ENCODE results near the gene DSCAML1. TPM values are rescaled to one million over a fixed set of nuclear protein-coding genes. Genes with fewer than 3 reads are reported as not detected.

Gene DSCAML1
- total RNA-seq, 1 donor from 2014 or later = 2.5 TPM

DNA sequence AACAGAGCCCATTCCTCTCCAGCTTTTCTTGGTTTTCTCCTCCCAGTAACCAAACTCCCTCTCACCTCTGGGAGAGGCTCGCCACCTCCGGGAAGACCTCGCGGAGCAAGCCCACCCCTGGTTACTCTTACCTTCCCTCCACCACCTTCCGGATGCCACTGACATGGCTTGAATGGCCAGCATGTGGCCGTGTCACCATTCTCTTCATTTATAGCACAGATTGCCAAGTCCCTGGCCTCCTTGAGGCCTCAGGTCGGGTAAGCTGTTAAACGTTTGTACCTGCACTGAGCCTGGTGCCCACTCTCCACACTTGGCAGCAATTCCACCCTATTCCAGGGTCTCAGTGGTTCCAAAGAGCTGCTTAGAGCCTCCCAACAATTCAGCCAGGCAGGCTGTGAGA is 35.5 kb upstream of the DSCAML1 start:
- H3K4me3 Mint-ChIP-seq = no peak overlapping the region
- peak in 1 of 2 experiments; percentile 11 for DNase-seq (ENCODE audit: low spot score in 2 of 2, unreplicated experiment in 2 of 2)
- H3K27me3 Mint-ChIP-seq (ENCODE audit: low read depth) = peaks cover 8% of the 10 kb centered on the region
- TF ChIP-seq CTCF (IDR thresholded peaks at IDR 0.05; ENCODE audit: unreplicated experiment) = no peak
- H3K4me1 Mint-ChIP-seq = peaks cover 23% of the 10 kb centered on the region
- no peak overlapping the region for H3K27ac Mint-ChIP-seq
- H3K9me3 Mint-ChIP-seq = no peaks in the 10 kb centered on the region
- peaks cover 11% of the 10 kb centered on the region for H3K36me3 Mint-ChIP-seq

GRCh38 chr11:117831661-117832415 is 34.8 kb upstream of the DSCAML1 start:
- DNase-seq (ENCODE audit: low spot score in 2 of 2, unreplicated experiment in 2 of 2) = peak in 1 of 2 experiments; percentile 29
- no peak overlapping the region for H3K4me3 Mint-ChIP-seq

DNA sequence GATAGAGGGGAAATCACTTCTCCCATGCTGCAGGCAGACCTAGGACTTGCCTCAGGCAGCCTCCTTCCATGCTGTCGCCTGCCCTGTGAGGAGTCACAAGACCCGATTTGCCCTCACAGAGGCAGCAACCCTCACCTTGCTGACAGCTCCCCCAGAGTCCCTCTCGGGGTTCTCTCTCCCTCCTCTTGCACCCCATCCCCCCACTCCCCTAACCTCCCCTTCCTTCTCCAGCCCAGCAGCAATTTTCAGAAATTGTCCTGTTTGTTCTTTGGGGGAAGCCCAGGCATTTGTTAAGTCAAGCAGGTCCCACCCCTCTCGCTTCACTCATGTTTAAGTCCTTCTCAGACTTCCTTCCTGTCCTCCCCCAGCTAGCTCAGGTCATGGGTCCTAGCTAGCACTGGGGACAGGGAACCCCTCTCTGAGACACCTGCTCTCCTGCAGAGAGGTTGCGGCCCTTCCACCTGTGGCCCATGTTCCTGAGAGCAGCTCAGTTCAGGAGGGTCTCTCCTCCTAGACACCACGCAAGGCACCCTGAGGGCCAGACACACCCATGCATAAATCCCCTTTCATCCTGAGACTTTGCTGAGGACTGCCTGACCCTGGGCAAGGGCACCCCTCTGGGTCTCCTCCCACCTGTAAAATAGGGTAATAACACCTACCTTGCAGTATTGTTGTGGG is 33.8 kb upstream of the DSCAML1 start:
- H3K27me3 Mint-ChIP-seq (ENCODE audit: low read depth) = peaks cover 12% of the 10 kb centered on the region
- no peak for TF ChIP-seq CTCF (IDR thresholded peaks at IDR 0.05; ENCODE audit: unreplicated experiment)
- H3K9me3 Mint-ChIP-seq = no peaks in the 10 kb centered on the region
- H3K4me3 Mint-ChIP-seq = no peak overlapping the region
- H3K4me1 Mint-ChIP-seq = peaks cover 23% of the 10 kb centered on the region
- peaks cover 10% of the 10 kb centered on the region for H3K36me3 Mint-ChIP-seq
- peak in 1 of 2 experiments; percentile 31 for DNase-seq (ENCODE audit: low spot score in 2 of 2, unreplicated experiment in 2 of 2)
- no peak overlapping the region for H3K27ac Mint-ChIP-seq

More at GRCh38 chr11:117831661-117832415, 34.8 kb upstream of the DSCAML1 start:
- TF ChIP-seq CTCF (IDR thresholded peaks at IDR 0.05; ENCODE audit: unreplicated experiment) = no peak
- H3K27me3 Mint-ChIP-seq (ENCODE audit: low read depth) = peaks cover 8% of the 10 kb centered on the region
- H3K36me3 Mint-ChIP-seq = peaks cover 10% of the 10 kb centered on the region
- H3K27ac Mint-ChIP-seq = no peak overlapping the region
- H3K9me3 Mint-ChIP-seq = no peaks in the 10 kb centered on the region
- peaks cover 23% of the 10 kb centered on the region for H3K4me1 Mint-ChIP-seq

- no peak overlapping the region for H3K27ac Mint-ChIP-seq
- DNase-seq (ENCODE audit: low spot score in 2 of 2, unreplicated experiment in 2 of 2) = peak in 1 of 2 experiments; percentile 11
Measured at GRCh38 chr11:117830072-117830471, 33.1 kb upstream of the DSCAML1 start.

DNA sequence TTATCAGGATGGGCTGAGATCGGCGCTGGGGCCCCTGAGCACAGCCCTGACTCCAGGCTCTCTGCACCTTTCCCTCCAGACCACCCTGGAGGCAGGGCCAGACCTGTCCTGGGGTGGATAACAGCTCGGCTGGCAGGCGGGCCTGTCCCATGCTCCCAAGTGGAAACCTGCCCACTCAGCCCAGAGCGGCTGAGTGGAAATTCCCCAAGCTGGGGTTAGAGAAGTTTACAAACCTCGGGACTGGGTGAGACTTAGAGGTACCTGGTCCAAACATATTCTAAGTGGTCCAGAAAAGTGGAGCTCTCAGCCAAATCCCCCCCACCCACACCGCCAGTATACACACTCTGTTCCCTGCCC is 32.3 kb upstream of the DSCAML1 start:
- no peak overlapping the region for H3K27ac Mint-ChIP-seq
- no peaks in the 10 kb centered on the region for H3K9me3 Mint-ChIP-seq
- peak in 1 of 2 experiments; percentile 36 for DNase-seq (ENCODE audit: low spot score in 2 of 2, unreplicated experiment in 2 of 2)
- H3K27me3 Mint-ChIP-seq (ENCODE audit: low read depth) = peaks cover 24% of the 10 kb centered on the region
- no peak overlapping the region for H3K4me3 Mint-ChIP-seq
- H3K36me3 Mint-ChIP-seq = no peaks in the 10 kb centered on the region
- TF ChIP-seq CTCF (IDR thresholded peaks at IDR 0.05; ENCODE audit: unreplicated experiment) = no peak
- H3K4me1 Mint-ChIP-seq = peaks cover 28% of the 10 kb centered on the region

More at GRCh38 chr11:117830072-117830471, 33.1 kb upstream of the DSCAML1 start:
- Mint-ChIP-seq H3K4me3 (no peak overlapping the region), H3K36me3 (peaks cover 4% of the 10 kb centered on the region), H3K4me1 (peaks cover 23% of the 10 kb centered on the region), H3K27me3 (ENCODE audit: low read depth) (peaks cover 18% of the 10 kb centered on the region), H3K9me3 (no peaks in the 10 kb centered on the region)
- TF ChIP-seq CTCF (IDR thresholded peaks at IDR 0.05; ENCODE audit: unreplicated experiment) = no peak
